Gastrocnemius medialis (tissue), 4 donors: ENCODE results near the gene VSTM2L.

ENCODE experiments used
- POLR2A ChIP-seq, 2 donors: fragments of 450-650 bp; IDR thresholded peaks; one replicate each; pipeline ENCODE4 v1.6.1; 2017; ENCODE audit warnings: antibody characterized with exemption in 2 of 2, mild to moderate bottlenecking in 2 of 2, moderate library complexity in 2 of 2
- TF ChIP-seq, protein P1 (sequence below), 5 experiments: fragments of 450-650 bp in 3 of 5; fragments of 200-600 bp in 2 of 5; sonication (generic) in 2 of 5; IDR thresholded peaks in 4 of 5; conservative IDR thresholded peaks in 1 of 5; 1 replicate in 4 of 5; 2 replicates in 1 of 5; pipeline ENCODE4 v1.5.1; 2016 to 2019; ENCODE audit warnings: antibody characterized with exemption in 5 of 5, mild to moderate bottlenecking in 3 of 5, moderate library complexity in 3 of 5

DNA sequence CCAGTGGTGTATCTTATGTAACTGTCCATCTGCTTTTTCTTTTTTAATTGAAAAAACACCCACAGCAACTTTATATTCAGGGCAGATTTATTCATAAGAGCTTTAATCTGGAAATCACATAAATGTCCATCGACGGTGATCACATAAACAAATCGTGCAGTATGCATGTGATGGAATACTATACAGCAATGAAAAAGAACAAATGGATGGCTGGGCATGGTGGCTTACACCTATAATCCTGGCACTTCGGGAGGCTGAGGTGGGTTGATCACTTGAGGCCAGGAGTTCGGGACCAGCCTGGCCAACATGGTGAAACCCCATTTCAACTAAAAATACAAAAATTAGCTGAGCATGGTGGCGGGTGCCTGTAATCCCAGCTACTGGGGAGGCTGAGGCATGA lies 39.1 kb downstream of the VSTM2L start:
- no peak for TF ChIP-seq POLR2A (IDR thresholded peaks at IDR 0.05)
- TF ChIP-seq, protein P1, sequence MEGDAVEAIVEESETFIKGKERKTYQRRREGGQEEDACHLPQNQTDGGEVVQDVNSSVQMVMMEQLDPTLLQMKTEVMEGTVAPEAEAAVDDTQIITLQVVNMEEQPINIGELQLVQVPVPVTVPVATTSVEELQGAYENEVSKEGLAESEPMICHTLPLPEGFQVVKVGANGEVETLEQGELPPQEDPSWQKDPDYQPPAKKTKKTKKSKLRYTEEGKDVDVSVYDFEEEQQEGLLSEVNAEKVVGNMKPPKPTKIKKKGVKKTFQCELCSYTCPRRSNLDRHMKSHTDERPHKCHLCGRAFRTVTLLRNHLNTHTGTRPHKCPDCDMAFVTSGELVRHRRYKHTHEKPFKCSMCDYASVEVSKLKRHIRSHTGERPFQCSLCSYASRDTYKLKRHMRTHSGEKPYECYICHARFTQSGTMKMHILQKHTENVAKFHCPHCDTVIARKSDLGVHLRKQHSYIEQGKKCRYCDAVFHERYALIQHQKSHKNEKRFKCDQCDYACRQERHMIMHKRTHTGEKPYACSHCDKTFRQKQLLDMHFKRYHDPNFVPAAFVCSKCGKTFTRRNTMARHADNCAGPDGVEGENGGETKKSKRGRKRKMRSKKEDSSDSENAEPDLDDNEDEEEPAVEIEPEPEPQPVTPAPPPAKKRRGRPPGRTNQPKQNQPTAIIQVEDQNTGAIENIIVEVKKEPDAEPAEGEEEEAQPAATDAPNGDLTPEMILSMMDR (IDR thresholded peaks at IDR 0.05 in 4 of 5, conservative IDR thresholded peaks at IDR 0.05 in 1 of 5): no peak
